A673 (cell line): Measurements from ENCODE around the gene TBCD.

Source experiments
- EZH2 ChIP-seq: fragments of 200-600 bp; sonication (generic); IDR thresholded peaks from 2 replicates; pipeline ENCODE4 v1.6.1; 2017; ENCODE audit warnings: borderline replicate concordance, low read depth, mild to moderate bottlenecking, mixed read lengths, antibody characterized with exemption, low read length; ENCODE audit not compliant: poor library complexity, severe bottlenecking
- TF ChIP-seq, protein P1 (sequence below): fragments of 300-800, 200-600 bp; sonication (generic); conservative IDR thresholded peaks from 2 replicates; pipeline ENCODE4 v1.5.1; 2017; ENCODE audit warnings: low read depth, mild to moderate bottlenecking, antibody characterized with exemption, low read length, moderate library complexity, mixed read lengths

DNA sequence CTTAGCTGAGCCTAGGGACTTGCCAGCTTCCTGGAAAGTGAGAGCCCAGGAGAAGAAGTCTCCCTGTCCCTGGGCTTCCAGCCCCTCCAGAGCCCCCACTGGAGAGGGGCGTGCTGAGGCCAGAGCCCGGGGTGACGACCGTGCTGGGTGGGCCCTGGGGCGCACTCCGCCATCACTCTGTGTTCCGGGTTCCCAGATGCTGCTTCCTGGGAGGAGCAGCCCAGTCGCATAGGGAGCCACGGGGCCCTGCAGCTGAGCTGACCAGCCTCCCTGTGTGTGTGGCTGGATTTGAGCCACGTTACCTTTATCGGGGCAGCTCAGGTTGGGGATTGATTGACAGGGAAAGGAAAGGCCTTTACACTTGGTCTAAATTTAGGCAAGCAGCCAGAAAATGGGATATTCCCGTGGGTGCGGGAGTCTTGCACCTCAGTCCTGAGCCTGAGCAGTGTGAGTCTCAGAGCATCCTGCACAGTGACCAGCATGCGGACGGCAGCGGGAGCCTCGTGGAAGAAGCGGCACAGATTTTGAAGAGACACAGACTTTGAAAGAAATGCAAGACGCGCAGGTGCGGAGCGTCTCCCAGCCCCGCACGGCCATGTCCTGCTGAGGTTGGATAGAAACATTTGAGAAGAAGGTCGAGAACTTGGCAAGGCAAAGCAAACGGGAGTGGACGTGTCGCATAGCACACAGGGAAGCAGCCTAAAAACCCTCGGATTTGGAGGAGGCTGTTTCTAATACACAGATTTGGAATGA lies 139.2 kb downstream of the TBCD start:
- TF ChIP-seq, protein P1, sequence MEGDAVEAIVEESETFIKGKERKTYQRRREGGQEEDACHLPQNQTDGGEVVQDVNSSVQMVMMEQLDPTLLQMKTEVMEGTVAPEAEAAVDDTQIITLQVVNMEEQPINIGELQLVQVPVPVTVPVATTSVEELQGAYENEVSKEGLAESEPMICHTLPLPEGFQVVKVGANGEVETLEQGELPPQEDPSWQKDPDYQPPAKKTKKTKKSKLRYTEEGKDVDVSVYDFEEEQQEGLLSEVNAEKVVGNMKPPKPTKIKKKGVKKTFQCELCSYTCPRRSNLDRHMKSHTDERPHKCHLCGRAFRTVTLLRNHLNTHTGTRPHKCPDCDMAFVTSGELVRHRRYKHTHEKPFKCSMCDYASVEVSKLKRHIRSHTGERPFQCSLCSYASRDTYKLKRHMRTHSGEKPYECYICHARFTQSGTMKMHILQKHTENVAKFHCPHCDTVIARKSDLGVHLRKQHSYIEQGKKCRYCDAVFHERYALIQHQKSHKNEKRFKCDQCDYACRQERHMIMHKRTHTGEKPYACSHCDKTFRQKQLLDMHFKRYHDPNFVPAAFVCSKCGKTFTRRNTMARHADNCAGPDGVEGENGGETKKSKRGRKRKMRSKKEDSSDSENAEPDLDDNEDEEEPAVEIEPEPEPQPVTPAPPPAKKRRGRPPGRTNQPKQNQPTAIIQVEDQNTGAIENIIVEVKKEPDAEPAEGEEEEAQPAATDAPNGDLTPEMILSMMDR: no peak
- TF ChIP-seq EZH2: no peak
